Esophagus (tissue), 2 donors: ENCODE data around the gene PI4KA. TPM values are rescaled to one million over a fixed set of nuclear protein-coding genes. Genes with fewer than 3 reads are reported as not detected.

Experiments
- H3K27ac ChIP-seq, 2 donors: one replicate each; pipeline ENCODE4 v1.5.1; 2013; ENCODE audit warnings: low read depth in 2 of 2, mild to moderate bottlenecking in 2 of 2, inconsistent platforms in 1 of 2, low read length in 1 of 2, moderate library complexity in 1 of 2
- H3K27me3 ChIP-seq, 2 donors: one replicate each; pipeline ENCODE4 v1.6.1; 2013; ENCODE audit warnings: low read length in 2 of 2, control low read depth in 1 of 2, mild to moderate bottlenecking in 1 of 2; ENCODE audit not compliant: insufficient read depth in 2 of 2, control insufficient read depth in 1 of 2
- H3K36me3 ChIP-seq, 2 donors: one replicate each; pipeline ENCODE4 v1.6.1; 2013; ENCODE audit warnings: low read length in 1 of 2; ENCODE audit not compliant: control insufficient read depth in 2 of 2, insufficient read depth in 2 of 2
- H3K4me1 ChIP-seq, 2 donors: one replicate each; pipeline ENCODE4 v1.6.1; 2013; ENCODE audit warnings: low read length in 1 of 2; ENCODE audit not compliant: control insufficient read depth in 2 of 2, insufficient read depth in 2 of 2
- H3K4me3 ChIP-seq, 2 donors: one replicate each; pipeline ENCODE4 v1.5.1; 2013; ENCODE audit warnings: low read length in 2 of 2, mild to moderate bottlenecking in 2 of 2, low read depth in 1 of 2, moderate library complexity in 1 of 2
- H3K9me3 ChIP-seq, 2 donors: one replicate each; pipeline ENCODE4 v1.6.1; 2013; ENCODE audit warnings: mild to moderate bottlenecking in 2 of 2, low read depth in 1 of 2, low read length in 1 of 2, moderate library complexity in 1 of 2; ENCODE audit not compliant: control insufficient read depth in 2 of 2, insufficient read depth in 1 of 2
- WGBS, 2 donors: extraction: QIAGEN DNeasy Blood & Tissue Kit; methylation state at CpG; one replicate each; pipeline ENCODE4 v1.1.7; 2013; 5-methylcytosine and 5-hydroxymethylcytosine counted together
- polyA plus RNA-seq, 2 donors: library from polyadenylated mRNA; stranded (reverse); fragments of 200-250 nt; gene quantifications; one replicate each; pipeline ENCODE4 v1.2.3, GENCODE V29; 2013
- donor health status: healthy with polysubstance abuse.
- donor health status: Bipolar disorder and iron deficiency.

The PI4KA gene
- polyA plus RNA-seq, 2 donors: 21.4 to 22.8 TPM

DNA sequence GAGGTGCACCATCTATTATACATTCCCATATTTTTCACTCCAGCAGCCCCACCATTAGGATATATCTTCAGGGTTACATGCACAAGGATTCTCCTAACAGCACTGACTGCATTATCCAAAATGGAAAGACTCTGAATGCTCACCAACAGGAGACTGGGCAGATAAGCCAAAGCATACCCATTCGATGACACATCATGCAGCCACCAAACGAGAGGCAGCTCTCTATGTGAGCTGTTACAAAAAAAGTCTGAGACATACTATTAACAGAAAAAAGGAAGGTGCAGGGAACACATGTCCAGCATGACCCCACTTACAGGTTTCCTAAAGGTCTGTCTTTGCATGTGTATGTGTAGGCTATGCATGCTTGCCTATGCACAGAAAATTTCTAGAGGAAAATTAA, 97.1 kb downstream of the PI4KA start:
- Histone ChIP-seq H3K27ac (no peak overlapping the region), H3K9me3 (no peaks in the 10 kb centered on the region), H3K4me3 (no peak overlapping the region), H3K36me3 (peaks cover 27 to 30% of the 10 kb centered on the region in 2 donors), H3K4me1 (no peaks in the 10 kb centered on the region), H3K27me3 (no peaks in the 10 kb centered on the region)
- 80 to 93% methylated on average over 2 of the region's 2 CpGs for WGBS, 2 donors

DNA sequence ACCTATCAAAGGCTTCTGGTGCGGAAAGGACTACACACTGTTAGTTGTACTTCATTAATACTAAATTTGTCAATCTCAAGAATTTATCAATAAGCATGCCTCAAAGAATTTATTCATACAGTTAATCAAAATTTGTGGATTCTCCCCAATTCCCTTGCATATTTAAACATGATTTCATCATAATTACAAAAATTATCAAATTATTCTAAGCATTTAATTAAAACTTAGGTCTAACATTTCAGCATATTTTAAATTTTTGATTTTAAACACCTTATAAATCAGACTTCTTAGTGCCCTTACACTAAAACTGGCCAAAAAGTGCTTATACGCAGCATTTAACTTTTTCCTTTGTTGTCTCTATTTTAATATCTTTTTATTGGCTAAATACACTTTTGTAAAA, 98.5 kb downstream of the PI4KA start:
- Histone ChIP-seq H3K36me3 (peaks cover 26% of the 10 kb centered on the region in 2 donors), H3K4me1 (no peaks in the 10 kb centered on the region), H3K9me3 (no peaks in the 10 kb centered on the region), H3K27me3 (no peaks in the 10 kb centered on the region), H3K27ac (no peak overlapping the region), H3K4me3 (no peak overlapping the region)
- 95 to 99% methylated on average over 2 of the region's 2 CpGs for WGBS, 2 donors

DNA sequence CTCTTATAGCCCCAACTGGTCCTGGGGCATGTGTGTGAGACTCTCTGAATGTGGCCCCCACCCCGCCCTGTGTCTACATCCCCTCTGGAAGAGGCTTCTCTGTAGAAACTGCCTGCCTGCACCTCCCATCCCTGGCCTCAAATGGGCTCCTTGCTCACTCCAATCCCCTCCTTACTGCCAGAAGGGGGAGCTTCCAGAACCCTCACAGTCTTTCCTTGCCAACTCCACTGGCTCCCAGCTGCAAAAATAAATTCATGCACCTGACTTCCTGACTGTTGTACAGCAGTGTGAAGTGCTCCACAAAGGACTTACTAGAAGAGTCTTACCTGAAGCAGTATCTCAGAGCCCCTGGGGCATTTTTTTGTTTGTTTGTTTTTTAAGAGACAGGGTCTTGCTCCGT, 99.9 kb downstream of the PI4KA start:
- 93 to 96% methylated on average over 2 of the region's 2 CpGs for whole genome bisulfite sequencing, 2 donors
- H3K4me3 ChIP-seq: no peak overlapping the region
- H3K36me3 ChIP-seq: peaks cover 14 to 15% of the 10 kb centered on the region in 2 donors

DNA sequence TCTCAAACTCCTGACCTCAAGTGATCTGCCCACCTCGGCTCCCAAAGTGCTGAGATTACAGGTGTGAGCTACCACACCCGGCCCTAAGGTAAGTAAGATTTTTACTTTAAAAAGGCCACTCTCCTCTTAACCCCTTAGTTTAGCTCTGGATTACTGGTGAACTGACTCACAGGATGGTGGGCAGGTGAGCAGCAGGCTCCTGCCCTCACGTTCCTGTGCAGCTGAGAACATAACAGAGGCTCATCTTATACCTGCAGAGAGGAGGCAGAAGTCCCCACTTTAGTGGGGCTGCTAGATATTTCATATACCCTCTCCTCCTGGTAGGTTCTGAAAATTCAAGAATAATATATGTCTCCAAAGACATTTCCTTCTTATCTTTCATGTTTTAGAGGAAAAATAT, 101.8 kb downstream of the PI4KA start:
- Histone ChIP-seq H3K36me3 (peaks cover 14% of the 10 kb centered on the region in 2 donors), H3K27ac (no peak overlapping the region), H3K4me3 (no peak overlapping the region), H3K9me3 (no peaks in the 10 kb centered on the region), H3K27me3 (no peaks in the 10 kb centered on the region), H3K4me1 (no peaks in the 10 kb centered on the region)
- 81 to 90% methylated on average over 3 of the region's 3 CpGs for WGBS, 2 donors

More for the DNA sequence above, 99.9 kb downstream of the PI4KA start:
- Histone ChIP-seq H3K27ac (no peak overlapping the region), H3K9me3 (no peaks in the 10 kb centered on the region), H3K4me1 (no peaks in the 10 kb centered on the region), H3K27me3 (no peaks in the 10 kb centered on the region)

DNA sequence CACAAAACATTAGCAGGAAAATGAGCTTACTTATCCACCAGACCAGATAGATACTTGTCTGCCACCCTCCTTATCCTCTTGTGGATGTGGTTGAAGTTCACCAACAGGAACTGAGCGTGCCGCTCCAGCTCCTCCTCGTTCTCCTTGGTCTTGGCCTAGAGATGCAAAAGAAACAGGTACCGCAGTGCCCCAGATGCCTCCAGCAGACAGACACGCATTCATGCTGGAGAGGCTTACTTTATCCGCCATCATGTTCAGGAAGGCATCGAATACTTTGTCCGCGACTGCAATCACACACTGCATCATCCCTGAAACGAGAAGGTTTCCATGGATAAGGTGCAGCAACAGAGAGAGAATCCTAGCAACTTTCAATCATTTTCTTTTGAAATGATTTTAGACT, 105.7 kb downstream of the PI4KA start:
- peaks cover 6% of the 10 kb centered on the region in 2 donors for H3K4me1 ChIP-seq
- WGBS, 2 donors: 94 to 95% methylated on average over 10 of the region's 10 CpGs

DNA sequence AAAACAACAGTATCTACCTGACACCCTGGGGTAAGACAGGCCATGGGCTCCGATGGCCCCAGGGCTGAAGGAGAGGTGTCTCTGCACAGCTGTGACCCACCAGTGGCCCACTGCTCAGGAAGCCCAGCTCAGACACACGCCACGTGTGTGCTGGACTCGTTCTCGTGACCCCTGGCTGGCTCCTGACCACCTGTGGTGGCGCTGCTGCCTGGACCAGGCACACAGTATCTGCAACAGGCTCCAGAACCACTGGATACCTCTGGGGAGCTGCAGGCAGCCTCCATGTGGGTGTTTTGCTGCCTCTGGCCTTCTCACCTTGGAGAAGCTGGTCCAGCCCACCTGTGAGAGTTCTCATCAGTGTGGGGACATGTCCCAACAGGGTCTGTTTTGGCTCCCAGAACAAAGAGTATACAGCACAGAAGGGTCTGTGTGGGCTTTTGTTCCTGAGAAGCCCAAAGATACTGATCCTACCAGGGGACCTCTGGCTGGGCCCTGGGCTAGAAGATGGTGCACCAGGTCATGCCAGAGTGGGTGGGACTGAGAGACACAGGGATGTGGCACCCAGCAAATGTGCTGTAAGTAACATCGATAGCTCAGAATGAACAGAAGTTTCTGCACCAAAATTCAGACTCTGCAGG, 106.4 kb downstream of the PI4KA start:
- Histone ChIP-seq H3K4me1 (peaks cover 6% of the 10 kb centered on the region in 2 donors), H3K4me3 (no peak overlapping the region), H3K27ac (no peak overlapping the region), H3K36me3 (peaks cover 7 to 19% of the 10 kb centered on the region in 2 donors), H3K27me3 (no peaks in the 10 kb centered on the region), H3K9me3 (no peaks in the 10 kb centered on the region)
- WGBS, 2 donors: 94 to 97% methylated on average over 7 of the region's 7 CpGs

More for the DNA sequence above, 105.7 kb downstream of the PI4KA start:
- Histone ChIP-seq H3K36me3 (peaks cover 7 to 17% of the 10 kb centered on the region in 2 donors), H3K27me3 (no peaks in the 10 kb centered on the region), H3K9me3 (no peaks in the 10 kb centered on the region), H3K4me3 (no peak overlapping the region), H3K27ac (no peak overlapping the region)

DNA sequence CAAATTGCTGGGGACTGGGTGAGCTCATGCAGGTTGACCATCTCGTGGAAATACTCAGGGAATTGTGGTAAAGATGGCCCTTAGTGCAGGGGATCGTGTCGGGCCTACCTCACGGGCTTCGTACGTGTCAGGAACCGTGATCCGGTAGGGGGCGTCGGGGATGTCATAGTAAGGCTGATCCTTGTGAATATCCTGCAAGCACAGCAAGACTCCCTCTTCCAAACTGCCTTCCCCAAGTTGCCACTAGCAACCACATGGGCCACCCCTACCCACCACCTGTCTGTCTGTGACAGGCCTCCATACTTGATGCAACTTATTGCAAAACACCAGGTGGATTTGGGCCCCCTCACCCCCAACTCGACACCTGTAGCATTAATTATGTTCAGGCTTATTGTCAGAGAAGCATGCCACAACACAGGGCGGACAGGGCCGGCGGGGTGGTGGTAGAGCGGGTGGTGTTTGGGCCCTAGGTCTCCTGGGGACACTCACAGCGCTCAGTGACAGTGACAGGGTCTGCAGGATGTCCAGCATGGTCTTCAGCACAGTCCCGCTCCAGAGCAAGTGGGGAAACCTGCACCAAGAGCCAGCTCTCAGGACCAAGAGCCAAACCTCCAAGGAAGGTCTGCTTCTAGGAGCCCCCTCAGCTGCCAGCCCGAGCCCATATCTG, 107.3 kb downstream of the PI4KA start:
- 89 to 95% methylated on average over 18 of the region's 18 CpGs for WGBS, 2 donors
- Histone ChIP-seq H3K36me3 (peaks cover 7 to 22% of the 10 kb centered on the region in 2 donors), H3K4me3 (no peak overlapping the region), H3K27me3 (no peaks in the 10 kb centered on the region), H3K9me3 (no peaks in the 10 kb centered on the region), H3K4me1 (peaks cover 6% of the 10 kb centered on the region in 2 donors), H3K27ac (no peak overlapping the region)

DNA sequence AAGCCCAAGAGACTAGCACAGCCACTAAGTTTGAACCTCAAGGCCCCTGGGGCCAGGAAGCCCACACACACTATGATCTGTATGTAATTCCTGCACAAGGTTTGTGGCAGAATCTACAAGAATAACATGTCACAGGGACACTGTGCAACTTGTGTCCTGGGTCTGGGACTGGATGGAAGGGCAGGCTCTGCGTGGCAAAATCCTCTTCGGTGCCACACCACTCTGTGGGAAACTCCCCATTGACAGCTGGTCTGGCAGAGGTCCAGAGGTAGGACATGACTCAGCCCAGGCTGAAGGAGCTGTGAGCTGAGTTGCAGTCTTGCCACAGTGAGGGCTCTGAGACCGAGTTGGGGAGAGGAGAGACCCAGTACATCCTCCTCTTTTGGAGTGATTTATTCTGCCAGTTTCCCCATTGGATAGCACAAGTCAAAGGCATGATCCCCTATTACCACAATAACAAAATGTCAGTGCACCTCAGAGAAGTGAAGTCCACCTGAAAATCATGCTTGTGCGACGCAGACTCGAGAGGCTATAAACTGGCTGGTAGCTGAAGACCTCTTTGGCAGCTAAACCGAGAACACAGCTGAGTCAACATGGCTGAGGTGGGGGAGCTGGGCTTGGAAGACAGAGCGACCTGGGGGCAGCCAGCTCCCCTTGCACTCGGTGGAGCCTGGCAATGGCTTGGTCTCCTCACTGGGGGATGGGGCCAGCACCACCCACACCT, 108.0 kb downstream of the PI4KA start:
- Histone ChIP-seq H3K9me3 (no peaks in the 10 kb centered on the region), H3K36me3 (peaks cover 8 to 23% of the 10 kb centered on the region in 2 donors), H3K27ac (no peak overlapping the region), H3K4me1 (peaks cover 6% of the 10 kb centered on the region in 2 donors), H3K27me3 (no peaks in the 10 kb centered on the region), H3K4me3 (no peak overlapping the region)
- 45 to 58% methylated on average over 9 of the region's 9 CpGs for WGBS, 2 donors

DNA sequence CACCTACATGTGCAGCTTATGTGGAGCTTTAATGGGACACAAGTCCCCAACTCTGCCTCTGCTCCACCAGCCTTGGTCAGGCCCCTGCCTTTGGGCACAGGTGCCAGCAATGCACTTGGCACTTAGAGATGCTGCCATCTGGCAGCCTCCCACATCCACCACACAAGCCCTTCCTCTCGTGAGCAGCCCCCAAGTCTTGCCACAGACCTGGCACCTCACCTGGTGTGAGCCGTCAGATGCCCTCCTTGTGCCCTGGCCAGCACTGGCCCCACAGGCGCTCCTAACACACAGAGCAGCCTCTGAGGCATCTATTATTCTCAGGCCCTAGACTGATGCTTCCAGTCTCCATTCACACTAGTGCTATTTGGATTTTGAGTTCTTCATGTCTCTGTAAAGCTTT, 109.2 kb downstream of the PI4KA start:
- Histone ChIP-seq H3K27ac (no peak overlapping the region), H3K4me1 (peaks cover 6% of the 10 kb centered on the region in 2 donors), H3K9me3 (no peaks in the 10 kb centered on the region), H3K27me3 (no peaks in the 10 kb centered on the region), H3K36me3 (peaks cover 10 to 30% of the 10 kb centered on the region in 2 donors), H3K4me3 (no peak overlapping the region)
- WGBS, 2 donors: 60 to 76% methylated on average over 3 of the region's 3 CpGs
